Fibroblast of lung (primary cell): ENCODE data around the gene C14orf119. TPM values are rescaled to one million over a fixed set of nuclear protein-coding genes. Genes with fewer than 3 reads are reported as not detected.

Experiments used
- DNase-seq, 2 donors: peaks; one replicate each; pipeline versions ENCODE4 v3.0.0 to v3.0.0-alpha.2; 2010; ENCODE audit warnings: low read depth in 2 of 2
- H2AFZ ChIP-seq: 2 replicates; pipeline ENCODE4 v1.5.1; 2012; ENCODE audit warnings: low read length, control low read depth, inconsistent platforms
- H3K27ac ChIP-seq: 2 replicates; pipeline ENCODE4 v1.5.1; 2011; ENCODE audit warnings: low read length, control low read depth; ENCODE audit not compliant: insufficient read depth
- H3K27me3 ChIP-seq: 2 replicates; pipeline ENCODE4 v1.5.1; 2011; ENCODE audit warnings: mild to moderate bottlenecking, low read length; ENCODE audit not compliant: control insufficient read depth, insufficient read depth
- H3K36me3 ChIP-seq: 2 replicates; pipeline ENCODE4 v1.5.1; 2011; ENCODE audit warnings: low read length; ENCODE audit not compliant: control insufficient read depth, insufficient read depth
- H3K4me1 ChIP-seq: 2 replicates; pipeline ENCODE4 v1.5.1; 2011; ENCODE audit warnings: low read length; ENCODE audit not compliant: control insufficient read depth, insufficient read depth; ENCODE audit errors: extremely low read depth
- H3K4me2 ChIP-seq: 2 replicates; pipeline ENCODE4 v1.5.1; 2011; ENCODE audit warnings: low read length, control low read depth; ENCODE audit not compliant: insufficient read depth; ENCODE audit errors: extremely low read depth
- H3K4me3 ChIP-seq, 4 experiments: fragments of 200-600 bp in 1 of 4; sonication (generic) in 1 of 4; replicated peaks in 1 of 4; 2 replicates each; pipeline ENCODE4 v1.5.1; 2011 to 2016; ENCODE audit warnings: low read length in 4 of 4, low read depth in 3 of 4, mild to moderate bottlenecking in 3 of 4, control low read depth in 2 of 4, inconsistent platforms in 1 of 4, mixed read lengths in 1 of 4; ENCODE audit not compliant: insufficient read depth in 1 of 4; ENCODE audit errors: control extremely low read depth in 1 of 4
- H3K79me2 ChIP-seq: 2 replicates; pipeline ENCODE4 v1.5.1; 2012; ENCODE audit warnings: mild to moderate bottlenecking, low read length, inconsistent platforms; ENCODE audit not compliant: control insufficient read depth, insufficient read depth
- H3K9ac ChIP-seq: 2 replicates; pipeline ENCODE4 v1.5.1; 2011; ENCODE audit warnings: mild to moderate bottlenecking, low read length, control low read depth; ENCODE audit not compliant: insufficient read depth
- H3K9me3 ChIP-seq: 2 replicates; pipeline ENCODE4 v1.5.1; 2012; ENCODE audit warnings: low read depth, low read length; ENCODE audit not compliant: control insufficient read depth, insufficient read depth
- H4K20me1 ChIP-seq: 2 replicates; pipeline ENCODE4 v1.5.1; 2011; ENCODE audit warnings: low read length; ENCODE audit not compliant: control insufficient read depth, insufficient read depth; ENCODE audit errors: extremely low read depth
- EZH2 ChIP-seq: IDR thresholded peaks from 2 replicates; pipeline ENCODE4 v1.5.1; 2012; ENCODE audit warnings: low read length, control low read depth, mild to moderate bottlenecking; ENCODE audit errors: missing control alignments
- polyA plus RNA-seq, 2 donors: library from polyadenylated mRNA; depleted of rRNA in 1 of 2; stranded (reverse) in 1 of 2; unstranded in 1 of 2; fragments of >200 nt; gene quantifications; 2 replicates each; pipeline ENCODE4 v1.2.1, GENCODE V29; 2011 to 2012; ENCODE audit warnings: missing spikeins in 1 of 2
- total RNA-seq: library from RNA; depleted of rRNA; stranded (reverse); fragments of >200 nt; gene quantifications from 2 replicates; pipeline ENCODE4 v1.2.1, GENCODE V29; 2014
- TF ChIP-seq, protein P1 (sequence below), 2 donors: IDR thresholded peaks in 1 of 2; conservative IDR thresholded peaks in 1 of 2; 1 replicate in 1 of 2; 2 replicates in 1 of 2; pipeline ENCODE4 v1.5.1; 2011 to 2012; ENCODE audit warnings: low read length in 2 of 2, control low read depth in 1 of 2, inconsistent platforms in 1 of 2, low read depth in 1 of 2, mild to moderate bottlenecking in 1 of 2

Gene C14orf119
- total and polyA plus RNA-seq, 2 donors (not counting 1 experiment from before 2014, with no cell fraction given), result 55.0 to 115 TPM

DNA sequence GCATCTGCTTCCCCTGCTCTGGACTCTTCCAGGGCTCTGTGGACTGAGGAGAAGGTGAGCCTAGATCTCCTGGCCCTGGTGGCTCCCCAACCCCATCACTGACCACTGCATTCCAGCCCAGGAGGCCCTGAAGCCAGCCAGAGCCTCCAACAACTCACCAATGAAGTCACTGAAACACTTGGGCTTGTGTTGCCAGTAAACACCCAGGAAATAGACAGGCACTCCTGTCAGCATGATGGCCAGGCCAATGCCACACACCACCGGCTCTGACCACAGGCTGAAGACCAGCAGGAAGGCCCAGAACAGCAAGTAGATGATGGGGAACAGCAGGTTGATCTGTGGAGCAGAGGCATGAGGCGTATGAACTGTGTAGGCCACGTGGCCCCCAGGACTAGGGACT lies 32.6 kb downstream of the C14orf119 start:
- DNase-seq, result no peak
- no peaks in the 10 kb centered on the region for H3K36me3 ChIP-seq
- H3K9ac ChIP-seq, result no peak overlapping the region
- H3K9me3 ChIP-seq, result no peaks in the 10 kb centered on the region
- no peak overlapping the region for H3K27ac ChIP-seq
- no peaks in the 10 kb centered on the region for H4K20me1 ChIP-seq
- peaks cover 6% of the 10 kb centered on the region for H3K27me3 ChIP-seq
- no peak overlapping the region for H2AFZ ChIP-seq
- H3K4me3 ChIP-seq, result no peak overlapping the region
- H3K4me1 ChIP-seq, result no peaks in the 10 kb centered on the region
- no peaks in the 10 kb centered on the region for H3K79me2 ChIP-seq
- TF ChIP-seq, protein P1, sequence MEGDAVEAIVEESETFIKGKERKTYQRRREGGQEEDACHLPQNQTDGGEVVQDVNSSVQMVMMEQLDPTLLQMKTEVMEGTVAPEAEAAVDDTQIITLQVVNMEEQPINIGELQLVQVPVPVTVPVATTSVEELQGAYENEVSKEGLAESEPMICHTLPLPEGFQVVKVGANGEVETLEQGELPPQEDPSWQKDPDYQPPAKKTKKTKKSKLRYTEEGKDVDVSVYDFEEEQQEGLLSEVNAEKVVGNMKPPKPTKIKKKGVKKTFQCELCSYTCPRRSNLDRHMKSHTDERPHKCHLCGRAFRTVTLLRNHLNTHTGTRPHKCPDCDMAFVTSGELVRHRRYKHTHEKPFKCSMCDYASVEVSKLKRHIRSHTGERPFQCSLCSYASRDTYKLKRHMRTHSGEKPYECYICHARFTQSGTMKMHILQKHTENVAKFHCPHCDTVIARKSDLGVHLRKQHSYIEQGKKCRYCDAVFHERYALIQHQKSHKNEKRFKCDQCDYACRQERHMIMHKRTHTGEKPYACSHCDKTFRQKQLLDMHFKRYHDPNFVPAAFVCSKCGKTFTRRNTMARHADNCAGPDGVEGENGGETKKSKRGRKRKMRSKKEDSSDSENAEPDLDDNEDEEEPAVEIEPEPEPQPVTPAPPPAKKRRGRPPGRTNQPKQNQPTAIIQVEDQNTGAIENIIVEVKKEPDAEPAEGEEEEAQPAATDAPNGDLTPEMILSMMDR (conservative IDR thresholded peaks at IDR 0.05 in 1 of 2, IDR thresholded peaks at IDR 0.05 in 1 of 2; ENCODE audit: low read depth in 1 of 2, low read length in 2 of 2), result no peak
- no peak for TF ChIP-seq EZH2
- H3K4me2 ChIP-seq, result no peak overlapping the region

DNA sequence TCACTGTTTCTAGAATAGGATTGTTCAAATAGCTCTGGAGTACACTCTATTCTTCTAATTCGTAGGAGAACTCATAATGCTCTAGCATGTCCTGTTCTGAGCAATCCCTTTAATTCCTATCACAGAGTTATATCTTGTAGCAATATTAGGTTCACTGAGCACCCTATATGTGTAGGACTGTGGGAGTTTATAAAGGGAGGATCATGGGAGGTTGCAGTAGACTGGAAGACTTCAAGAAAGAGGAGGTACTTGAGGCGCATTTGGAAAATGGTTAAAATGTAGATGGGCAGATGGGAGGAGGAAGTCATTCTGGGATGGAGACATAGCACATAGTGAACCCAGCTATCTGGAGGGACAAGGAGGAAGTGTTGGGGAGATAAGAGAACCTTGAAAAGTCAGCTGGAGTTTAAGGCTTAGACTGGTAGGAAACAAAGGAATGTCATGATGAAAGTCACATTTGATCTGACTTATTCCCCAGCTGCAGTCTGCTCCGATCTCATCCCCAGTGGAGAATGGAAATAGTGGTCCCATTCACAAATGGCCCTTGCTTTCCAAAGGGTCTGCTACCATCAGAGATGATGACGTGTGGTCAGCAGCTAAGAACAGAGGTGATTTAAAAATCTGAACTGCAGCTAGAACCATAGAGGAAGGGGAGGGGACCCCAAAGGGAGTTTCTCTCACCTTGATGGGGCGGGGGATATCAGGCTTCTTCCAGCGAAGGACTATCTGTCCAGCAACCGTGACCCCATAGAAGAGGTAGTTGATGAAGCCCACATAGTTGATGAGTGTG lies 33.9 kb downstream of the C14orf119 start:
- Histone ChIP-seq H4K20me1 (no peaks in the 10 kb centered on the region), H3K79me2 (no peaks in the 10 kb centered on the region), H3K4me1 (no peaks in the 10 kb centered on the region), H3K9me3 (no peaks in the 10 kb centered on the region), H3K9ac (no peak overlapping the region), H3K4me2 (no peak overlapping the region), H3K27me3 (peaks cover 6% of the 10 kb centered on the region), H3K27ac (no peak overlapping the region), H2AFZ (no peak overlapping the region), H3K36me3 (no peaks in the 10 kb centered on the region), H3K4me3 (no peak overlapping the region)
- DNase-seq, result no peak
- TF ChIP-seq EZH2, result no peak
- TF ChIP-seq, protein P1 (conservative IDR thresholded peaks at IDR 0.05 in 1 of 2, IDR thresholded peaks at IDR 0.05 in 1 of 2; ENCODE audit: low read depth in 1 of 2, low read length in 2 of 2), result no peak

DNA sequence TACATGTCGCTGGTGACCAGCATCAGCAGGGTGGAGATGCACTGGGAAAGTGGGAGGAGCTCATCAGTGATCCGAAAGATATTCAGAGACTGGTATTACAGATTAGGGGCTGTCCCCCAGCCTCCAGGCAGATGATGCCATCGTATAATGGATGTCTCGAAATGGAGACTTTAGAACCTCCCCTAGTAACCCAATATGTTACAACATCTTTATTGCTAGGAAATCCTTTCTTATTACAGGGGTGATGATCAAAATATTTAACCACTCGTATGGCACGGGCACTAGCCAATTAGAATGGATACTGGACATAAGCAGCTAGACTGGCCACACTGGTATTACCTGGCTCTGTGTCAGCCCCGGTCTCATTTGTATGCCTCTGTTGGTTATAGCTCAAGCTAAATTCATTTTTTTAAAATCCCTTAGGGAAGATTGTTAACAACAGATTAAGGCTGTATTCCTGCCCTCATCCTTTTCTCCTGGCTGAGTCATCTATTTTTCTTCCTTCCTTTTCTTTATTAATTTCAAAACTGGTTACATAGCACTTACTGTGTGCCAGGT lies 34.5 kb downstream of the C14orf119 start:
- no peaks in the 10 kb centered on the region for H4K20me1 ChIP-seq
- no peak overlapping the region for H3K4me2 ChIP-seq
- H2AFZ ChIP-seq, result no peak overlapping the region

More for the DNA sequence above, 34.5 kb downstream of the C14orf119 start:
- Histone ChIP-seq H3K79me2 (no peaks in the 10 kb centered on the region), H3K9me3 (no peaks in the 10 kb centered on the region), H3K36me3 (no peaks in the 10 kb centered on the region), H3K9ac (no peak overlapping the region), H3K27me3 (peaks cover 6% of the 10 kb centered on the region), H3K27ac (no peak overlapping the region), H3K4me1 (no peaks in the 10 kb centered on the region), H3K4me3 (no peak overlapping the region)
- no peak for DNase-seq
- no peak for TF ChIP-seq EZH2
- TF ChIP-seq, protein P1 (conservative IDR thresholded peaks at IDR 0.05 in 1 of 2, IDR thresholded peaks at IDR 0.05 in 1 of 2; ENCODE audit: low read depth in 1 of 2, low read length in 2 of 2), result no peak
